ENCODE data around the gene FRMPD1.

DNA sequence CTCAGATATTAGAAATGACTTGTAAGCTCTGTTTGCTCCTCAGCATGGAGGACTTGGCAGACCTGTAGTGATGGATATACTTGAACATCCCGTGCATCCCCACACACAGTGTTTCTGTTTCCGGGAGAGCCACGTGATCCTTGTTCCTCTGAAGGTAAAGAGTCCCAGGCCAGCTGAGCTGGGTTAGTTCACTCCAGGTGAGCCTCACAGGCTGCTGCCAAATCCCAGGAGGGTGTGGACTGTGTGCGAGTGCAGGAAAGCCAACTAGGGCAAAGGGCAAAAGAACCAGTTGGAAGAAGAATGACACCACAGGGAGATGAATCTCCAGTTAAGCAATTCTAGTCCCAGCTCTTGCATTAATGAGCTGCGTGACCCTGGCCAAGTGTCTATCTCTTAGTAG is 47.9 kb upstream of the FRMPD1 start:
- TF ChIP-seq POLR2AphosphoS5 (IDR thresholded peaks at IDR 0.05; ENCODE audit: low read depth, low read length) (no peak), POLR2A (IDR thresholded peaks at IDR 0.05; ENCODE audit: low read depth, low read length) (no peak)
